Hindlimb muscle (tissue), 1 donor: Measurements from ENCODE around the gene PLBD2. TPM values are rescaled to one million over a fixed set of nuclear protein-coding genes. Genes with fewer than 3 reads are reported as not detected.

Experiments used
- DNase-seq: peaks from one replicate; pipeline ENCODE4 v3.0.0-alpha.2; 2013
- polyA plus RNA-seq: library from polyadenylated mRNA; unstranded; fragments of 120-200 nt; gene quantifications from one replicate; pipeline ENCODE4 v1.2.1, GENCODE V29; 2013; ENCODE audit not compliant: insufficient read length

PLBD2 gene
- polyA plus RNA-seq, 1 donor: 15.5 TPM

DNA sequence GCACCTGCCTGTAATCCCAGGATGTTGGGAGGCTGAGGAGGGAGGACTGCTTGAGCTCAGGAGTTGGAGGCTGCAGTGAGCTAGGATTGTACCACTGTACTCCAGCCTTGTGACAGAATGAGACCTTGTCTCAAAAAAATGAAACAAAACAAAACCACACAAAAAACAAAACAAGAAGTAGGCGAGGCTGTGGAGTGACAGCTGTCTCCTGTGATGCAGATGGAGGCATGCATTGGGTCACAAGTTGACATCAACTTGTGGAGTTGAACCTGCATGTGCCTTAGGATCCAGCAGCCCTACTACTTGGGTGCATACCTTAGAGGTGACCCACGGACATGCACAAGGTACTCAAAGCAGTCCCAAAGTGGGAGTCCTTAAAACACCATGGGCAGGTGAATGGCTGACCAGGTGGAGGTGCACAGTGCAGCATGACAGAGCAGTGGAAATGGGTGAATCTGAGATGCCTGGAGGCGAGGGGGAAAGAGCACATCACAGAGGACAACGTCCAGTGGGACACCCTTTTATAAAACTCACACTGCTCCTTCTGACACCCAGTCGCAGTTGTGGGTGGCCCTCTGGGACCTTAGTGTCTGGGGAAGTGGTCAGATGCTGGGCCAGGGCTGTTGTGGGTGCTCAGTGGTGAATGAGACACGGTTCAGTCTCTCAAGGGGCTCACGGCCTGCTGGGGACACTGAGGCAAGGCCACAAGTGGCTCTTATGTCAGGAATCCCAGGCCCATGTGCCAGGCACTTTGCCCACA is 12.7 kb downstream of the PLBD2 start:
- DNase-seq: no peak

DNA sequence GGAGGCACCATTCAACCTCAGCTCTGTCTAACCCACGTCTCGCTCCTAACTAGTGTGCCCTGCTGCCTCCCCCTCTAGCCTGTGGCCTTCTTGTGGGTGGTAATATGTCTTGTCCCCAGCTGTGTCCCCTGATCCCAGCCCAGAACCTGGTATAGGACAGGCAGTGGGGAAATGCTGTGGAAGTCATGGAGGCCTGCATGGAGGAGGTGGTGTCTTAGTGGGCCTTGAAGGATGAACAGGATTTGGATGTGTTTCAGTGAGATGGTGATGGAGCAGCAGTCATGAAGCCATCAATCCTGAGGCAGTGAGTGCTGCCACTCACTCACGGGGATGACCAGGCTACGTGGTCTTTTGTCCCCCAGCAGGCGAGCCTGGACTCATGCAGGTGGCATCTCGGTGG is 13.4 kb downstream of the PLBD2 start:
- DNase-seq: no peak

DNA sequence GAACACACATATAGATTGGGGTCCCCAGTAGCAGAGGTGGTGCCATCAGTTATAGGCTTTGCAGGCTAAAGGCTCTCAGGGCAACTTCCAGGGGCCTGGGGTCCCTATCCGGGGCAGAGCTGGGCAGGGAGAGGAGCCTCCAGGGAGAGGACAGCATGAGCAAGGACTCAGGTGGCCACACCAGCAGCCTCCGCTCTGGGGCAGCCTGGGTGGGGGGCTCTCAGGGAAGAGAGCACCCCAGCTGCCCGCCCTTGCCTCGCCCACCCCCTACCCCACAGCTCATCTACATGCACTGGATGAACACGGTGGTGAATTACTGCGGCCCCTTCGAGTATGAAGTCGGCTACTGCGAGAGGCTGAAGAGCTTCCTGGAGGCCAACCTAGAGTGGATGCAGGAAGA is 14.0 kb downstream of the PLBD2 start:
- no peak for DNase-seq

DNA sequence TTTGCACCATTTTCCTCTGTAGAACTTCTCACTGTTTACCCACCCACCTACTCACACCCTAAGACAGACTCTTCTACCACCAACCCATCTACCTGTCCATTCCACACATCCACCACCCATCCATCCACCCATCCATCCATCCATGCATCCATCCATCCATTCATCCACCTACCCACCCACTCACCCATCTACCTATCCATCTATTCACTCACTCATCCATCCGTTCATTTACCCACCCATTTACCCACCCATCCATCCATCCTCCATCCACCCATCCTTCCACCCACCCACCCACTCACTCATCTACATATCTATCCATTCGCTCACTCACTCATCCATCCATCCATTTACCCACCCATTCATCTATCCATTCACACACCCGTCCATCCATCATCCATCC is 15.1 kb downstream of the PLBD2 start:
- no peak for DNase-seq

DNA sequence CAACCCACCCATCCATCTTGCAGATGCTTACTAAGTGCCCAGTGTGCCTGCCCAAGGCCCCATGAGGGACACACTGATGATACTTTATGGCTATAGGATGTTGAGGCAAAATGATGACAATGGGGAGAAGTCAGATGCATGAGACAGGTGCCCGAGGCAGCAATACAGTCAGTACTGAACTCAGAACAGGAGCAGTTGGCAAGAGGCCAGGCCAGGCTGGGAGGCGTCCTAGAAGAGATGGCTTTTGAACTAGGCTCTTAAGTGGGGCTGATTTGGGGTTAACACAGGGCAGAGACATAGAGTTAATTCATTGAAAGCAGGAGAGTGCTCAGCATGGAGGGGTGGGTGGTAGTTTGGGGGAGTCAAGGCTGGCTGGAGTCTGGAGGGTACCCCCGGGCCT is 15.6 kb downstream of the PLBD2 start:
- no peak for DNase-seq

DNA sequence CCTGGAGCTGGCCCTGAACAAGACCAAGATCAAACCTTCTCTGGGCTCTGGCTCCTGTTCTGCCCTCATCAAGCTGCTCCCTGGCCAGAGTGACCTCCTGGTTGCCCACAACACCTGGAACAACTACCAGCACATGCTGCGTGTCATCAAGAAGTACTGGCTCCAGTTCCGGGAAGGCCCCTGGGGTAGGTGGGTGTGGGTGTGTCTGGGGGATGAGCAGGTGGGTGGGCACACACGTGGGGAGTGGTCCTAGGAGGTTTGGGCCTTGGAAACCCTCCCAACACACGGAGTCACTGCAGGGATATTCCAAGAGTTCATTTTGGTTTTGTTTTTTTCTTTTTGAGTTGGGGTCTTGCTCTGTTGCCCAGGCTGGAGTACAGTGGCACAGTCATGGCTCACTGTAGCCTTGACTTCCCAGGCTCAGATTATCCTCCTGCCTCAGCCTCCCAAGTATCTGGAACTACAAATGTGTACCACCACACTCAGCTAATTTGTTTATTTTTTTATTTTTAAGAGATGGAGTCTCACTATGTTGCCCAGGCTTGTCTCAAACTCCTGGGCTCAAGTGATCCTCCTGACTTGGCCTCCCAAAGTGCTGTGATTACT is 16.5 kb downstream of the PLBD2 start:
- no peak for DNase-seq

- DNase-seq: no peak
Measured at GRCh38 chr12:113378291-113378690, 19.9 kb downstream of the PLBD2 start.

DNA sequence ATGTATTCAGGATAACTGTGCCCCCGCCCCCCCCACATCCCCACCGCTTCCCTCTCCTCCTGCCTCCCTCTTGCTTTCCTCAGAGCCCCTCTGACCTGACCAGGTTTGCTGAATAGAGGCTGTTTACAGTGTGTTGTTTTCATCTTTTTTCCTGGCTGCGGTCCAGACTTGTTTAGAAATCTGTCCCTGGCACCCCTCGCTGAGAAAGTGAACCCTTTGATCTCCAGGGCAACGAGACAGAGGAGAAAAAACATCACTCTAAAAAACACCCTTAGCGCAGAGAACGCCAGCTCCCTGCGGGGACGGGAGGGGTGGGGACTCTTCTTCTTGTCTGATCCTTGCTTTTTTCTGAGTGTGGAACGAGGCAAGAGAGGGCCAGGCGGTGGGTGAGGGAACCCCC is 22.8 kb downstream of the PLBD2 start:
- no peak for DNase-seq

DNA sequence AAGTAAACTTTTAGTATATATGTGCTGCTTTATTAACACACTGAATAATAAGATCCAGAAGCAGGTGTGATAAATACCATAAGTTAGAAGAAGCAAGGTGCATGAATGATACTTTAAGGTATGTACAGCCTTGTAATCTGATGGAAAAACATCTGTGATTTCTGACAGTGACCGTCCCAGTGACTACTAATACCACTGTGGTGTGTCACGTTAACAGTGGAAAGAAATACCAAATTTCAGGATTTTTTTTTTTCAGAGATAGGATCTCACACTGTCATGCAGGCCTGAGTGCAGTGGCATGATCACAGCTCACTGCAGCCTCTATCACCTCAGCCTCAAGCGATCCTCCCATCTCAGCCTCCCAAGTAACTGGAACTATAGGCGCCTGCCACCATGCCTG is 23.8 kb downstream of the PLBD2 start:
- DNase-seq: no peak

GRCh38 chr12:113384778-113385177 is 26.4 kb downstream of the PLBD2 start:
- no peak for DNase-seq

GRCh38 chr12:113385282-113385882 is 27.0 kb downstream of the PLBD2 start:
- DNase-seq: no peak

- DNase-seq: no peak
Measured at GRCh38 chr12:113386866-113387566, 28.6 kb downstream of the PLBD2 start.

DNA sequence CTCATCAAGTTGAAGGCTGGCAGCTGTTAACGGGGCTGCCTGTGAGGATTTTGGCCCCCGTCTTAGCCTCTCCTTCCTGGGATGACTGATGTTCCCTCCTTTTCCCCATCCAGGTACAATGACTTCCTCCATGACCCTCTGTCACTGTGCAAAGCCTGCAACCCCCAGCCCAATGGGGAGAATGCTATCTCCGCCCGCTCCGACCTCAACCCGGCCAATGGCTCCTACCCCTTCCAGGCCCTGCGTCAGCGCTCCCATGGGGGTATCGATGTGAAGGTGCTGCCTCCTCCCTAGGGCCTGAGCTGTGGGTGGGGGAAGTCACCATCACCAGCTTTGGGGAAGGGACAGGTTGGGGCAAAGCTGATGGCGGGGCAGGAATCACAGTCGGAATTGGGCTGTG is 29.2 kb downstream of the PLBD2 start:
- DNase-seq: no peak

DNA sequence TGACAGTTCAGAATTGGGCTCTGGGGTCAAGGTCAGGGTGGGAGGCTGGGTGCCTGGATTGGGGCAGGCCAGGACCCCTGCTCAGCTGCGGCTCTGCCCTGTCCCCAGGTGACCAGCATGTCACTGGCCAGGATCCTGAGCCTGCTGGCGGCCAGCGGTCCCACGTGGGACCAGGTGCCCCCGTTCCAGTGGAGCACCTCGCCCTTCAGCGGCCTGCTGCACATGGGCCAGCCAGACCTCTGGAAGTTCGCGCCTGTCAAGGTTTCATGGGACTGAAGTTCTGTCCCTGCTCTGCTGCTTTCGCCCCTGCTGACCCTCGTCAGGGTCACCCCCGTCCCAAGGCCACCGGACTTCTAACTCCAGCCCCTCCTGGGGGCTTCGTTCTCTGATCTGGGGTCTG is 30.0 kb downstream of the PLBD2 start:
- DNase-seq: no peak

DNA sequence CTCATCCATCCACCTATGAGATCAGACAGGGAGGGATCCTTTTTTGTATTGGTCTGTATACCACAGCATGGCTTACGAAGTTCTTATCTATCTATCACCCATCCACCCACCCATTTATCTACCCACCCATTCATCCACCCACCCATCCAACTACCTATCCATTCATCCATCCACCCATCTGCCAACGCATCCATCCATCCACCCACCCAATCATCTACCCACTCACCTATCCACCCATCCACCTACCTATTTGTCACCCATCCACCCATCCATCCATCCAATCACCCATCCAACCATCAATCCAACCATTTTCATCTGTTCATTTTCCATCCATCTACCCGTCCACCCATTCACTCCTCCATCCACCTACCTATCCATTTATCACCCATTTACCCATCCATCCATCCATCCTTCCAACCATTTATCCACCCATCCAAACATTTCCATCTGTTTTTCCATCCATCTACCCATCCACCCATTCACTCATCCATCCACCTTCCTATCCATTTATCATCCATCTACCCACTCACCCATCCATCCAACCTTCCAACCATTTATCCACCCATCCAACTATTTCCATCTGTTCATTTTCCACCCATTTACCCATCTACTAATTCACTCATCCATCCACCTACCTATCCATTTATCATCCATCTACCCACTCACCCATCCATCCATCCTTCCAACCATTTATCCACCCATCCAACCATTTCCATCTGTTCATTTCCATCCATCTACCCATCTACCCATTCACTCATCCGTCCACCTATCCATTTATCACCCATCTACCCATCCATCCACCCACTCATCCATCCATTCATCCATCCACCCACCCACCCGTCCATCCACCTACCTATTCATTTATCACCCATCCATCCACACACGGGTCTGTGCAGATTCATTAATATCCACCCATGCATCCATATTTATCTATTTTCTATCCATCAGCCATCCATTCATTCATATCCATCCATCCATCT is 32.0 kb downstream of the PLBD2 start:
- DNase-seq: no peak

DNA sequence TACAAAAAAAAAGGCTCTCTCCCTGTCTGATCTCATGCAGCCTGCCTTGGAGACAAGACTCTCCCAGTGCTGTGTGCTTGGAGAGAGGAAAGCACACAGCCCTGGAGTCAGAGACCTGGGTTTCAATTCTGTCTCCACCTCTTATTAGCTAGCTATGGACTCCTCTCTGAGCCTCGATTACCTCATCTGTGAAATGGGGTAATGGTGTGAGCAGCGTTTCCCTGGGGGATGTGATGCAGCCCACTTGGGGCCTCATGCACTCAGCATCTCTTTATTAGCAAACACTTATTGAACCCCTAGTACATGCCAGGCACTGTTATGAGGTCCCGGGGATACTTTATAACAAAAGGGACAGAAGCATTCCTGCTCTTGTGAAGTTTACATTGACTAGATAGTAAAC is 32.8 kb downstream of the PLBD2 start:
- DNase-seq: no peak

DNA sequence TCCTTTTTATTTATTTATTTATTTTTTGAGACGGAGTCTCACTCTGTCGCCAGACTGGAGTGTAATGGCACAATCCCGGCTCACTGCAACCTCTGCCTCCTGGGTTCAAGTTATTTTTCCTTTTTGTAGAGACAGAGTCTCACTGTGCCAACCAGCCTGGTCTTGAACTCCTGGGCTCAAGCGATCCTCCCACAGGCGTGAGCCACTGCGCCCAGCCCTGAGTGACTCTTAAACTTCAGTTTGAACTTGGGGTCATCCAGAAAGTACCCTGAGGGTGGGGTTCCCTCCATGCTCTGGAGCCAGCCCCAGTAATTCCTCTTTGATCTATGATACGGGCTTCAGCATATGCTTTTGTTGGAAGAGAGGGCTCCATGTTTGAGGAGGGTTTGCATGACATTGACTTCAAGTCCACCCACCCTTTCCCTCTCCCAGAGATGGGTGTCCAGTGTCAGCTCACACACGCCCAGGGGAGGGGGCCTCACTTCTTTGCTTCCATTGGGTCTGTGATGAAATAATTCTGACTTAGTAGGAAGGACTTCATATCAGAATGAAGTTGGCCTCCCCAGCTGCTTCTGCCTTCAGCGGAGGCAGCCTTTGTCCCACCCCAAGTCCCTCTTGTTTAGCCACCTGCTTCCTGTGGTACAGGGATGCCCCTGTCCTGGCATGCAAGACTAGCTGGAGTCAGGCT is 33.4 kb downstream of the PLBD2 start:
- DNase-seq: no peak

DNA sequence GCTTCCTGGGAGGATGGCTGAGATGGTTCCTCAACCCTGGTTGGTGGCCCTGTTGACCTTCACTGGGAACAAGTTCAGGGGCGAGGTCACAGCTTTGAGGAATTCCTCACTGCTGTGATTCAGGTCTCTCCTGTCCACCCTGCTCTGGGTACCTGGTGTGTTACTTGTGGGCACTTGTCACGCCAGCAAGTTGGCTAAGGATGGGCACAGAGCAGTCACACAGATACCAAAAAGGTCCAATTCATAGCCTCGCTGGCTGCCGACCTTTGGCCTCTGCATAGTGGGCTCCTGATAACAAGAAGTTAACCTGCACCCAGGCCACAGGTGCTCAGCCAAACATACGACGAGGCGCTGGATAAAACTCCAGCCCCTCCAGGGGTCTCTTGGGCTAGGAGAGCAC is 34.1 kb downstream of the PLBD2 start:
- DNase-seq: no peak

- no peak for DNase-seq
Measured at GRCh38 chr12:113392988-113393579, 34.7 kb downstream of the PLBD2 start.

DNA sequence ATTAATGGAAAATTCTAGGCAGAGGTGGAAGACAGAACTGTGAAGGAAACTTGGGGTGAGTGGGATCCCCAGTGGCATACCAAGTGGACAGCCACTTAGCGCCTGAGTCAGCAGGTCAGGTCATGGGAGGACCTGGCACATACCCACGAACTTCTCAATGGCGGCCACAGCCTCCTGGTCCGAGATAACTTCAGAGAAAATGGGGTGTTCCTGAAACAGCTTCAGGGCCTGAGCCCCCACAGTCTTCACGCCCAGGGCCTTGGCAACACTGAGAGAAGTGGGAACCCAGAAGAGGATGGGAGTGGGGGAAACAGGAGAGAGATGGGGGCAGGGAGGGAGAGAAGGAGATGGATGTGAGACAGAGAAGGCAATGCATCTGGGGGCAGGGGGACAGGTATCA is 35.4 kb downstream of the PLBD2 start:
- no peak for DNase-seq

- DNase-seq: no peak
Measured at GRCh38 chr12:113395119-113395518, 36.7 kb downstream of the PLBD2 start.
